Mesodermal cell (in vitro differentiated cells): ENCODE data around the gene ATXN7L3.
A peak's percentile ranks its signal among the peaks of the same experiment; 100 is the strongest.

ENCODE experiments used
- H3K27ac ChIP-seq: 2 replicates; pipeline ENCODE4 v1.7.0; 2013; ENCODE audit warnings: mild to moderate bottlenecking, low read depth, low read length, moderate library complexity; ENCODE audit not compliant: severe bottlenecking
- H3K36me3 ChIP-seq: 2 replicates; pipeline ENCODE4 v1.7.1; 2013; ENCODE audit warnings: mild to moderate bottlenecking, low read length, moderate library complexity; ENCODE audit not compliant: control insufficient read depth, insufficient read depth
- H3K4me1 ChIP-seq: one replicate; pipeline ENCODE4 v1.7.1; 2013; ENCODE audit warnings: mild to moderate bottlenecking, low read length; ENCODE audit not compliant: insufficient read depth, control insufficient read depth, poor library complexity, severe bottlenecking
- H3K4me3 ChIP-seq: 2 replicates; pipeline ENCODE4 v1.7.0; 2013; ENCODE audit warnings: low read length, control low read depth, mild to moderate bottlenecking; ENCODE audit not compliant: insufficient read depth, poor library complexity, severe bottlenecking; ENCODE audit errors: extremely low read depth
- H3K9me3 ChIP-seq: 2 replicates; pipeline ENCODE4 v1.7.1; 2013; ENCODE audit warnings: mild to moderate bottlenecking, low read length, moderate library complexity; ENCODE audit not compliant: control insufficient read depth
- WGBS, 2 experiments: methylation state at CpG; one replicate each; pipeline ENCODE4 v1.1.5; 2013; ENCODE audit warnings: missing lambda C conversion rate in 2 of 2; ENCODE audit not compliant: insufficient coverage in 2 of 2; 5-methylcytosine and 5-hydroxymethylcytosine counted together

The ATXN7L3 gene

DNA sequence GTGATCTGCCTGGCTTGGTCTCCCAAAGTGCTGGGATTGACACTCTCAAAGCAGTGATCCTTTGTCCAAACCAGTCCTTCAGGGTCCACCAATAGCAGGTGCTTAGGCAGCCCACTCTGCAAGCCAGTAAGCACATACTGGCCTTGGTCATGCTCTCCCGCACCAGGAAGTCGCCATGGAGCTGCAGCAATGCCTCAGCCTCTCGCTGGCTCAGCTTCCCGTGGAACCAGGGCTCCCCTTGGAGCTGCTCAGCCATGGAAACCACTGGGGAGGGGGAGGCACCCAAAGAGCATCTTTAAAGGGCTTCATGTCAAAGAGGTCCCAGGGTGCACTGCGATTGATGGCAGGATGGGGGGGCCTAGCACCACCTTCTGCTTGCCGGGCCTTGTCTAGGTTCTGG is 29.4 kb upstream of the ATXN7L3 start:
- no peaks in the 10 kb centered on the region for H3K9me3 ChIP-seq
- H3K4me3 ChIP-seq = no peak overlapping the region
- H3K27ac ChIP-seq = no peak overlapping the region
- no peaks in the 10 kb centered on the region for H3K4me1 ChIP-seq
- H3K36me3 ChIP-seq = no peaks in the 10 kb centered on the region
- WGBS, 2 experiments = 90 to 92% methylated on average over 6 of the region's 6 CpGs

DNA sequence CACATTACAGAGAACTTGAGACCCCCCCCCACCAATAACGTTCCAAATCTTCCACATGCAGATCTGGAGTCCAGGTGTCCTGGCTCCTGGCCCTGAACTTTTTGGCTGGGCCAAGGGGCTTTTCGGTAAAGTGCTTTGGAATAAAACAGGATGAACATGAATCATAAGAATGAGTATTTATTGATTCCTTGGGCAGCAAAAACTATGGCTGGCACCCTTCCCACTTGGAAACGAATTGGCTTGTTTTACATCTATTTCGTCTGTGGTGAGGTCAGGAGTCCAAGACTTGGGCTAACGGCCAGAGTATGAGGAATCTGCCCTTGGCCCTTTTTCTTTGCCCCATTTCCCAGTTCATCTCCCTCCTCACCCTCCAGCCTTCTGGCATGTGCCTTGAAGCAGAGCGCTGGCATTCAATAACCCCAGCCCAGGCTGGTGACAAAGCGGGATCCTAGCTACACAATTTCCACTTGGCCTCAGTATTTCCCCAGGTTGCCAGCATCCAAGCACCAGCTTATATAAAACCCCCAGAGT is 23.9 kb upstream of the ATXN7L3 start:
- Histone ChIP-seq H3K4me1 (no peaks in the 10 kb centered on the region), H3K36me3 (no peaks in the 10 kb centered on the region), H3K4me3 (no peak overlapping the region), H3K27ac (no peak overlapping the region), H3K9me3 (no peaks in the 10 kb centered on the region)
- 86 to 93% methylated on average over 4 to 6 of the region's 7 CpGs for whole genome bisulfite sequencing, 2 experiments

DNA sequence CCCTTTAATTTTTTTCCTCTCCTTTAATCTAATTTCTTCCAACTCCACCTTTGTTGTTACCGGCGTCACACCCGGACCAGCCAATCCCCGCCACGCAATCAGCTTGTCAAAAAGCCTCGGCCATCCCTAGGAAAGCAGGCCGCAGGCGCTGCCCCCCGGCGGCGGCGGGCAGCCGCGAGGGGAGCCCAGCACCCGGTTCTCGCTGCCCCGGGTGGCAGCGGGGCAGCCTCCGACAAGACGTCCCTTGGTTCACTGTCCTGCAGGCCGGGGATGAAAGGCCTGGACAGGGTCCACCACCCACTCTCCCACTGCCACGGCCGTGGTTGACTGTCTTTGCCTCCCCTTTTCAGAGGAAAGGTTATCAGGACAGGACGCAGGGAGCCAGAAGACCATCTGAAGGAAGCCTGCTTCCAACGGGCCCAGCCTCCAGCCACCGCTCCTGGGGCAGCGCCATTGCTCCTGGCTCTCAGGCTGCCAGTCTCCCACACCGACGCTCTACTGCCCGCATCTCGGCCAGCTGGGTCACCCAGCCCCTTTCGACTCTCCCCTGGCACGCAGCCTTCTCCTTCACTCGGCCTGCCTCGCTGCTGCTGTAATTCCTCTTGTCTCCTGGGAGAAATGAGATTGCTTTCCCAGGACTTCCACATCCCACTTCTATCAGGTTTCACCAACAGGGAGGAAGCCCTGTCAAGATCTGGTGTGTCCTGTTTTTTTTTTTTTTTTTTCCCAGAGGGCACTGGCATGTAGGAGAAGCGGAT is 22.6 kb upstream of the ATXN7L3 start:
- WGBS, 2 experiments = 2 to 3% methylated on average over 31 to 34 of the region's 36 CpGs
- Histone ChIP-seq H3K36me3 (peaks cover 2% of the 10 kb centered on the region), H3K4me1 (peaks cover 8% of the 10 kb centered on the region), H3K27ac (peak overlapping the region; percentile 77), H3K4me3 (peak overlapping the region; percentile 72), H3K9me3 (no peaks in the 10 kb centered on the region)

DNA sequence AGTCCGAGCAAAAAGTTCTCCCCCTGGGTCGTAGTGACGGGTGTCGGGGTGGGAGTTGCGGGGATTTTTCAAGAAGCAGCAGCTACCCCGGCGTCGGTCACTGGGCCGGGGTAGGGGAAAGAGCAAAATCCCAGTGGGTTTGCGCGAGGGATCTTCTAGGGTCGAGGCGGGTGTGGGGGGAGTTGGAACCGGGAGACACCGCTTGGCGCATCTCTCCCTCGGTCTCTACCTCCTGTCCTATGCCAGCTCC is 22.1 kb upstream of the ATXN7L3 start:
- 0% methylated on average over 9 to 13 of the region's 17 CpGs for WGBS, 2 experiments
- Histone ChIP-seq H3K27ac (peak overlapping the region; percentile 77), H3K4me1 (peaks cover 8% of the 10 kb centered on the region), H3K9me3 (no peaks in the 10 kb centered on the region), H3K36me3 (peaks cover 7% of the 10 kb centered on the region), H3K4me3 (peak overlapping the region; percentile 72)

DNA sequence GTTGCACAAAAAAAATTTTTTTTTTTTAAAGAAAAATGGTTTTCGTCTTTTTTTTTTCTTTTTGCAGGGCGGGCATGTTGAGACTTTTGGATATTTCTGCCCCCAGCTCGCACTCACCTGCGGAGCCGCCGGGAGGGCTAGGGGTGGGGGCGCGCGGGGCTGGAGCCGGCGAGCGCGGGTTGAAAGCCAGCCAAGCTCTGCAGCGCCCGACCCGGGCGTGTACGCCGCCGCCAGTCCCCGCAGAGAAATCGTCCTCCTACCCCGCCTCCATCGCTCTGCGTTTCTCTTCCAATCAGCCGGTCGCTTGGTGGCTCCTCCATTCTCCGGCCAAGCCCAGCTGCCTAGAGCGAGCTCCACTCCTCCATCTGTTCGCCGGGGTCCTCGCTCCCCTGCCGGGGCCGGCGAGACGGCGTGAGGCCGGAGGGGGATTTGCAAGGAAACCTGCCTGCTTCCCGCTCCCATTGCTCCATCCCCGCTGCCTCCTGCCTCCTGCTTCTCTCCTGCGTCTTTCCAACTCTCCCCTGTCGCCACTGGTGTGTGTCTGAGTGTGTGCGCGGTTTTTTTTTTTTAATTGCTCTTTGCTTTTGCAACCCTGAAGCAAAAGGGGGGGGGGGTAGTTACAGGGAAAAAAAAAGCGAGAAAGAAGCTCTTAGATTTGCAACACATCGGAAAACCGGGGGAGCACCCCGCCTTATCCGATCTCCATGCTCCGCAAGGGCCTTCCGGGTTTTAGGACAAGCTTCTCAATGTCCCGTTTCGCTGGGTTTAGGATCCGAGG is 21.6 kb upstream of the ATXN7L3 start:
- Histone ChIP-seq H3K4me3 (peak overlapping the region; percentile 72), H3K4me1 (peaks cover 8% of the 10 kb centered on the region), H3K36me3 (peaks cover 12% of the 10 kb centered on the region), H3K9me3 (no peaks in the 10 kb centered on the region), H3K27ac (peak overlapping the region; percentile 77)
- 0 to 1% methylated on average over 37 to 43 of the region's 54 CpGs for WGBS, 2 experiments

DNA sequence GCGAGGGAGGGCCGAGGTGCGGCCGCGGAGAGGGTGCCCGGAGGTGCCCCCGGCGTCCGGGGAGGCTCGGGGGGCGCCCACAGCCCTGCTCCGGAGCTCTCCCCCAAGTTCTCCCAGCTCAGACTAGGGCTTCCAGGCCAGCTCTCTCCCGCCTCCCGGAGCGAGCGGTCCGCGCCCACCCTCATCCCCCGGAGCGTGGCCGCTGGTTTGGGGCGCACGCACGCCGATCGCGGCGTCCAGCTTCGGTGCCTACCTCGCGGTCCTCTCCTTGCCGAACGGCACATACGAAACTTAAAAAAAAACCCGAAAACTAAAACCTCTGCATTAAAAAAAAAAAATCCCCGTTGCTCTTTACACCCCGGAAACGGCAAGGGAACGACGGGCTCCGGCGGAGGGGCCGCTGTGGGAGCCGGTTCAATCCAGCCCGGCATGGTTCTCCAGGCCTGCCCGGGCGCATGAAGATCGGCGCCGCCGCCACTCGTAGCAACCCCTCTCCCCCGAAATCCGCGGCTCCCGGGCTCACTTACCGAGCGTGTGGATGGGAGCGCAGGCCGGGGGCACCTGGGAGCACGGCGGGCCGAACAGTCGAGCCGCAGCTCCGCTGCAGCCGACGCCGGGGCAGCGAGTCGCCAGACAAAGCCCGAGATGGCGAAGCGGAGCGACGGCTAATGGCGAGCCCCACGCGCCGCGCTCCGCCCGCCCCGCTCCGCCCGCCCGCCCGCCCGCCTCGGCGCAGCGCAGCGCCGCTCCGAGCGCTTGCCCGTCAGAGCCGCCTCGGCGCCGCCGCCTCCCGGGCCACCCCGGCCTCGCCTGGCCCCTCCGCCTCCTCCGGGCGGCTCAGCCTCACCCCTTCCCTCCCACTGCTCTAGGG is 20.8 kb upstream of the ATXN7L3 start:
- Histone ChIP-seq H3K36me3 (peaks cover 21% of the 10 kb centered on the region), H3K4me1 (peaks cover 8% of the 10 kb centered on the region), H3K9me3 (no peaks in the 10 kb centered on the region), H3K4me3 (peak overlapping the region; percentile 72), H3K27ac (peak overlapping the region; percentile 77)
- 0% methylated on average over 36 to 78 of the region's 108 CpGs for WGBS, 2 experiments

DNA sequence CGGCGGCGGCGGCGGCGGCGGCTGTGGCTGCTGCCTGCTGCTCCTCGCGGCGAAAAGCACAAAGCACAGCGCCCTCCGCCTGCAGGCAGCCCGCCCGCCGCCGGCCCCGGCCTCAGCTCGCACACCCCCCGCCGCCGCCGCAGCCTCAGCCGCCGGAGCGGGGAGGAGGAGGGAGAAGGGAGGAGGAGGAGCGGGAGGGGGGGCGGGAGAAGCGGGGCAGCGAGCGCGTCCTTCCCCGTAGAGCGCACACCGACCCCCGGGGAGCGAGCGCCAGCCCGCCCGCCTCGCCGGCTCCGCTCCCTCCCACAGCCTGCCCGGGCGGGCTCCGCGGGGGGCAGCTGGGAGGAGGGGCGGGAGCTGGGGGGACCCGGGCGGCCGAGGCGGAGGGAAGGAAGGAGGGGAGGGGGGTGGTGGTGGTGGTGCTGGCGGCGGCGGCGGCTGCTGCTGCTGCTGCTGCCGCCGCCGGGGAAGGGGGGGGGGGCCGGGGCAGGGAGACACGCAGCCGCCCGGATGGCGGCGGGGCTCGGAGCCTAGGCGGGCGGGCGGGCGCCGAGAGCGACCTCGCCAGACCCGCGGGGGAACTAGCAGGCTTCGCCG is 20.0 kb upstream of the ATXN7L3 start, which contains the start of gene UBTF:
TSS of gene UBTF (minus strand) at position 60 of the 597 bp plus-strand sequence. CDS start 1,446 bp downstream, outside the sequence.
- peaks cover 8% of the 10 kb centered on the region for H3K4me1 ChIP-seq
- peak within 1 kb of the TSS; percentile 72 for H3K4me3 ChIP-seq
- H3K36me3 ChIP-seq = peaks cover 28% of the 10 kb centered on the region
- WGBS, 2 experiments = 0% methylated on average over 5 to 33 of the region's 76 CpGs
- H3K9me3 ChIP-seq = no peaks in the 10 kb centered on the region
- H3K27ac ChIP-seq = peak within 1 kb of the TSS; percentile 86

DNA sequence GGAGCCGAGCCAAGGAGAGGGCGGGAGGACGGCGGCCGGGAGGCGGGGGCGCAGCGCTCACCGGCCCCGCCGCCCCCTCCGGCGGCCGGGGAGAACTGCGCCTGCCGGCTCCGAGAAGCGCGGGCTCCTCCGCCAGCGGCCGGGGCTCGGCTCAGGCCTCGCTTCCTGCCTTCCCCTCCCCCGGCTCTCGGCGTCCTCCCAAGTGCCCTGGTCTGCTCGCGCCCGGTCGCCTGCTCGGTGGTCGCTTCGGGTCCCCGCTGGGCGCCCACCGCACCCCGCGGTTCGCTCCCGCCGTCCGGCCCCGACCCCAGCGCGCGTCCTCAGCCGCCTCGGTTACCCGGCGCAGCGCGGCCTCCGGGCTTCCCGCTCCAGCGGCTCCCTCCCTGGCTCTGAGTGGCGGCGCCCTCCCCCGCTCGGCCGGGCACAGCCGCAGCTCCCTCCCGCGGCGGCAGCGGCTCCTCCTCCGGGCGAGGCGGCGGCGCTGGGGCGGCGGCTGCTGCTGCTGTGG is 19.5 kb upstream of the ATXN7L3 start:
- Histone ChIP-seq H3K4me3 (peak overlapping the region; percentile 72), H3K4me1 (peaks cover 8% of the 10 kb centered on the region), H3K27ac (peak overlapping the region; percentile 86), H3K9me3 (no peaks in the 10 kb centered on the region), H3K36me3 (peaks cover 34% of the 10 kb centered on the region)
- WGBS, 2 experiments = 0% methylated on average over 37 to 69 of the region's 73 CpGs

DNA sequence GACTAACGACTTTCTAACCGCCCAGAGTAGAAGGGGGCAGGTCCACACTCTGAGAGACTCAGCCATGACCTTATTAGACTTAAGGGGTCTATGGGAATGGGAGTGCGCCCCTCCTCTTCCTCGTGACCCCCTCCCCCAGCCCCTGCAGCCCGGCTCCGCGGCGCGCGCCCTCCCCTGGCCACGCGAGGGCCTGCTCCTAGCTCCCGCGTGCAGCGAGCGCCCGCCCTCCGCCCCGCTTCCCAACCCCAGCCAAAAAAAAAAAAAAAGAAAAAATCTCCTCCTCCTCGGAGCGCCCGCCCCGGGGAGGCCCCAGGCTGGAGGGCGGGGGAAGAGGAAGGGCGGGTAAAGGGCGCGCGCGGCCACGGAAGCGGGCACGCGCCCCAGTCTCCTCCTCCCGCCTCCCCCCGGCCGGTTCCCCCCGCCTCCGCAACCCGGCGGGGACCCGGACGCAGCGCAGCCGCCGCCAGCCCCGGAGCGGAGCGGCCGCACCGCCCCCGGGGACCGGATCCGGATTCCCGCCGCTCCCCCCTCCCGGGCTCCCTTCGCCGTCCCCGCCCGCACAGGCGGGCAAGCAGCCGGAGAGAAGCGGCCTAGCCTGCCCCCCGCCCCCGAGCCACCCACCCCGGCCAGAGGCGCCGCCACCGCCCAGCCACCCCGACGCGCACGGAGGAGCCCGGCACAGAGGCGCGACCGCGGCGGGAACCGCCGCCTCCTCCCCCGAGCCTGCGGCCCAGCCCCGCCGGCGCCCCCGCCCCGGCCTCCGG is 18.8 kb upstream of the ATXN7L3 start:
- Histone ChIP-seq H3K36me3 (peaks cover 36% of the 10 kb centered on the region), H3K4me1 (peaks cover 8% of the 10 kb centered on the region), H3K4me3 (peak overlapping the region; percentile 72), H3K9me3 (no peaks in the 10 kb centered on the region), H3K27ac (peak overlapping the region; percentile 86)
- 0% methylated on average over 10 to 35 of the region's 89 CpGs for WGBS, 2 experiments
